Spleen (tissue), 11 donors: Measurements from ENCODE around the gene SFXN5. TPM values are rescaled to one million over a fixed set of nuclear protein-coding genes. Genes with fewer than 3 reads are reported as not detected.

Source experiments
- DNase-seq: peaks from one replicate; pipeline ENCODE4 v3.0.0-alpha.2; 2020
- H3K27ac ChIP-seq, 8 donors: fragments of 200-600 bp; sonication (generic) in 7 of 8; 1 replicate in 4 of 8; 2 replicates in 4 of 8; pipeline versions ENCODE4 v1.5.0 to v1.8.0; 2016 to 2021; ENCODE audit warnings: inconsistent platforms in 4 of 8, mild to moderate bottlenecking in 4 of 8, moderate library complexity in 1 of 8
- H3K27me3 ChIP-seq, 7 donors: fragments of 200-600 bp; sonication (generic) in 6 of 7; replicated peaks in 1 of 7; 1 replicate in 4 of 7; 2 replicates in 3 of 7; pipeline versions ENCODE4 v1.5.0 to v1.8.0; 2016 to 2021; ENCODE audit warnings: inconsistent platforms in 3 of 7, mild to moderate bottlenecking in 1 of 7
- H3K36me3 ChIP-seq, 6 donors: fragments of 200-600 bp; sonication (generic) in 5 of 6; 1 replicate in 4 of 6; 2 replicates in 2 of 6; pipeline versions ENCODE4 v1.5.0 to v1.8.0; 2016 to 2021; ENCODE audit warnings: inconsistent platforms in 2 of 6
- H3K4me1 ChIP-seq, 6 donors: fragments of 200-600 bp; sonication (generic) in 5 of 6; 1 replicate in 3 of 6; 2 replicates in 3 of 6; pipeline versions ENCODE4 v1.5.0 to v1.8.0; 2016 to 2021; ENCODE audit warnings: inconsistent platforms in 3 of 6
- H3K4me3 ChIP-seq, 8 donors: fragments of 200-600 bp; sonication (generic) in 7 of 8; 1 replicate in 4 of 8; 2 replicates in 4 of 8; pipeline versions ENCODE4 v1.5.0 to v1.8.0; 2016 to 2021; ENCODE audit warnings: inconsistent platforms in 4 of 8, mild to moderate bottlenecking in 4 of 8, moderate library complexity in 2 of 8
- H3K9me3 ChIP-seq, 8 donors: fragments of 200-600 bp; sonication (generic) in 7 of 8; 1 replicate in 4 of 8; 2 replicates in 4 of 8; pipeline versions ENCODE4 v1.5.0 to v1.8.0; 2016 to 2021; ENCODE audit warnings: inconsistent platforms in 4 of 8
- CTCF ChIP-seq, 11 experiments: fragments of 200-600 bp in 7 of 11; fragments of 450-650 bp in 4 of 11; sonication (generic) in 4 of 11; IDR thresholded peaks in 8 of 11; conservative IDR thresholded peaks in 3 of 11; 1 replicate in 7 of 11; 2 replicates in 4 of 11; pipeline versions ENCODE4 v1.4.0 to v1.8.0; 2016 to 2021; ENCODE audit warnings: antibody characterized with exemption in 11 of 11, inconsistent platforms in 4 of 11, mild to moderate bottlenecking in 1 of 11
- POLR2A ChIP-seq, 3 donors: fragments of 450-650 bp; IDR thresholded peaks; one replicate each; pipeline ENCODE4 v1.5.1; 2017; ENCODE audit warnings: antibody characterized with exemption in 3 of 3, mild to moderate bottlenecking in 1 of 3
- POLR2AphosphoS5 ChIP-seq, 3 donors: sonication (generic); formaldehyde crosslinking; IDR thresholded peaks; one replicate each; pipeline ENCODE4 v1.5.1; 2017; ENCODE audit warnings: antibody characterized with exemption in 3 of 3
- WGBS, 5 donors: extraction: QIAGEN DNeasy Blood & Tissue Kit in 3 of 5; methylation state at CpG; one replicate each; pipeline versions ENCODE4 v1.1.5 to v1.1.7; 2013 to 2018; 5-methylcytosine and 5-hydroxymethylcytosine counted together
- intact Hi-C: fragments of 100-400 bp; cut with DNase I; formaldehyde crosslinking; loops from one replicate; pipeline ENCODE4 v1.15.0; 2023; ENCODE audit warnings: low total_unique reads
- polyA plus RNA-seq, 3 donors: library from polyadenylated mRNA; stranded (reverse); fragments of 200-250 nt; gene quantifications; one replicate each; pipeline ENCODE4 v1.2.1, GENCODE V29; 2013
- total RNA-seq, 7 donors: library from RNA; depleted of rRNA in 3 of 7; stranded (reverse); fragments of >200 nt in 3 of 7; fragmentation: NEBNext Ultra II Directional in 4 of 7; extraction: Animal tissue kit (Norgen Biotek cat#: 25700) in 4 of 7; gene quantifications; one replicate each; pipeline versions ENCODE4 v1.1.0 to v1.2.1, GENCODE V29; 2016 to 2021
- donor health status: healthy with polysubstance abuse.
- donor health status: DM: no; HTN: no; CAD: no; lungs with moderate emphysema.
- donor health status: DM: no; HTN: no; CAD: no.
- donor health status: Bipolar disorder and iron deficiency.
- donor health status: healthy.
- donor health status: DM: no; HTN: no; CAD: no.
- donor health status: DM: yes; HTN: yes; CAD: no.

The SFXN5 gene
- total and polyA plus RNA-seq, 10 donors = 2.6 to 41.4 (median 22.9) TPM

GRCh38 chr2:72963423-72964145 lies 107.9 kb downstream of the SFXN5 start:
- intact Hi-C loops = no loop called here
- Histone ChIP-seq H3K4me3 (no peak overlapping the region), H3K27ac (no peak overlapping the region), H3K36me3 (peaks cover 0 to 93% (median 0%) of the 10 kb centered on the region in 6 donors), H3K9me3 (no peaks in the 10 kb centered on the region), H3K27me3 (no peaks in the 10 kb centered on the region), H3K4me1 (no peaks in the 10 kb centered on the region)
- no peak for DNase-seq
- WGBS, 5 donors = 74 to 85% (median 84%) methylated on average over 10 of the region's 10 CpGs
- TF ChIP-seq POLR2AphosphoS5 (IDR thresholded peaks at IDR 0.05) (no peak), CTCF (IDR thresholded peaks at IDR 0.05 in 8 of 11, conservative IDR thresholded peaks at IDR 0.05 in 3 of 11) (no peak), POLR2A (IDR thresholded peaks at IDR 0.05) (no peak)

- WGBS, 5 donors = 82 to 93% (median 92%) methylated on average over 6 to 7 of the region's 7 CpGs
- no peak overlapping the region for H3K27ac ChIP-seq
- TF ChIP-seq POLR2A (IDR thresholded peaks at IDR 0.05) (no peak), POLR2AphosphoS5 (IDR thresholded peaks at IDR 0.05) (no peak), CTCF (IDR thresholded peaks at IDR 0.05 in 8 of 11, conservative IDR thresholded peaks at IDR 0.05 in 3 of 11) (no peak)
- intact Hi-C loops = no loop called here
- no peak overlapping the region for H3K4me3 ChIP-seq
- H3K27me3 ChIP-seq = no peaks in the 10 kb centered on the region
- no peaks in the 10 kb centered on the region for H3K9me3 ChIP-seq
- no peaks in the 10 kb centered on the region for H3K4me1 ChIP-seq
- no peak for DNase-seq
- peaks cover 0 to 99% (median 0%) of the 10 kb centered on the region in 6 donors for H3K36me3 ChIP-seq
Observed at GRCh38 chr2:72962911-72963310, 108.6 kb downstream of the SFXN5 start.

- no peaks in the 10 kb centered on the region for H3K9me3 ChIP-seq
- WGBS, 5 donors = 52 to 86% (median 58%) methylated on average over 3 to 8 of the region's 8 CpGs
- no peak for TF ChIP-seq POLR2AphosphoS5 (IDR thresholded peaks at IDR 0.05)
- no peak for TF ChIP-seq POLR2A (IDR thresholded peaks at IDR 0.05)
- no peak for TF ChIP-seq CTCF (IDR thresholded peaks at IDR 0.05 in 8 of 11, conservative IDR thresholded peaks at IDR 0.05 in 3 of 11)
- intact Hi-C loops = no loop called here
- H3K36me3 ChIP-seq = peaks cover 0 to 100% (median 0%) of the 10 kb centered on the region in 6 donors
- H3K4me1 ChIP-seq = peaks cover 0 to 3% (median 0%) of the 10 kb centered on the region in 6 donors
- no peak overlapping the region for H3K4me3 ChIP-seq
- no peak for DNase-seq
- H3K27ac ChIP-seq = no peak overlapping the region
- no peaks in the 10 kb centered on the region for H3K27me3 ChIP-seq
Observed at GRCh38 chr2:72961853-72962468, 109.6 kb downstream of the SFXN5 start.

GRCh38 chr2:72961036-72961720 lies 110.3 kb downstream of the SFXN5 start:
- H3K9me3 ChIP-seq = no peaks in the 10 kb centered on the region
- no peak for DNase-seq
- peaks cover 0 to 100% (median 0%) of the 10 kb centered on the region in 6 donors for H3K36me3 ChIP-seq
- TF ChIP-seq POLR2AphosphoS5 (IDR thresholded peaks at IDR 0.05) (no peak), CTCF (IDR thresholded peaks at IDR 0.05 in 8 of 11, conservative IDR thresholded peaks at IDR 0.05 in 3 of 11) (no peak), POLR2A (IDR thresholded peaks at IDR 0.05) (no peak)
- intact Hi-C loops = no loop called here
- H3K27ac ChIP-seq = no peak overlapping the region
- H3K4me3 ChIP-seq = no peak overlapping the region
- 91 to 95% (median 94%) methylated on average over 26 to 27 of the region's 27 CpGs for WGBS, 5 donors
- no peaks in the 10 kb centered on the region for H3K27me3 ChIP-seq
- peaks cover 0 to 7% (median 0%) of the 10 kb centered on the region in 6 donors for H3K4me1 ChIP-seq
